H9 (cell line): ENCODE measurements around the gene DLG2. TPM values are rescaled to one million over a fixed set of nuclear protein-coding genes. Genes with fewer than 3 reads are reported as not detected.
"Not testable (repeated sequence)": the region's sequence is repeated elsewhere in the genome, so short reads cannot be mapped to it uniquely, and the experiment has no call there.

ENCODE experiments used
- DNase-seq: peaks from one replicate; pipeline ENCODE4 v3.0.0-alpha.2; 2017
- H2AFZ ChIP-seq: one replicate; pipeline ENCODE4 v1.6.1; 2013; ENCODE audit warnings: mild to moderate bottlenecking, low read length, control low read depth, moderate library complexity
- H2AK5ac ChIP-seq: 2 replicates; pipeline ENCODE4 v1.6.1; 2013; ENCODE audit warnings: low read length, control low read depth, mixed read lengths; ENCODE audit not compliant: insufficient read length
- H2BK120ac ChIP-seq: one replicate; pipeline ENCODE4 v1.6.1; 2013; ENCODE audit warnings: low read depth, mild to moderate bottlenecking, low read length, control low read depth, inconsistent platforms; ENCODE audit not compliant: poor library complexity, severe bottlenecking
- H2BK12ac ChIP-seq: 2 replicates; pipeline ENCODE4 v1.6.1; 2013; ENCODE audit warnings: low read length, control low read depth, mixed read lengths, low read depth; ENCODE audit not compliant: insufficient read length
- H2BK15ac ChIP-seq: 2 replicates; pipeline ENCODE4 v1.6.1; 2013; ENCODE audit warnings: low read depth, low read length, control low read depth
- H2BK20ac ChIP-seq: one replicate; pipeline ENCODE4 v1.6.1; 2013; ENCODE audit warnings: low read depth, mild to moderate bottlenecking, low read length, control low read depth, inconsistent platforms; ENCODE audit not compliant: poor library complexity, severe bottlenecking
- H2BK5ac ChIP-seq: 2 replicates; pipeline ENCODE4 v1.6.1; 2013; ENCODE audit warnings: low read length, control low read depth, mixed read lengths; ENCODE audit not compliant: insufficient read length
- H3K14ac ChIP-seq: 2 replicates; pipeline ENCODE4 v1.6.1; 2013; ENCODE audit warnings: low read length, control low read depth; ENCODE audit not compliant: insufficient read depth
- H3K18ac ChIP-seq: 2 replicates; pipeline ENCODE4 v1.6.1; 2013; ENCODE audit warnings: low read depth, mild to moderate bottlenecking, mixed read lengths, low read length, control low read depth; ENCODE audit not compliant: insufficient read length
- H3K23ac ChIP-seq: 2 replicates; pipeline ENCODE4 v1.6.1; 2013; ENCODE audit warnings: low read length, control low read depth, mixed read lengths, low read depth; ENCODE audit not compliant: insufficient read length
- H3K23me2 ChIP-seq: 2 replicates; pipeline ENCODE4 v1.6.1; 2013; ENCODE audit warnings: low read depth, mild to moderate bottlenecking, mixed read lengths, low read length, control low read depth; ENCODE audit not compliant: insufficient read length, poor library complexity, severe bottlenecking
- H3K27ac ChIP-seq: 2 replicates; pipeline ENCODE4 v1.5.1; 2013; ENCODE audit warnings: low read length, control low read depth, mixed read lengths, low read depth; ENCODE audit not compliant: insufficient read length
- H3K27me3 ChIP-seq: 2 replicates; pipeline ENCODE4 v1.6.1; 2013; ENCODE audit warnings: low read length, control low read depth, inconsistent platforms; ENCODE audit not compliant: insufficient read depth
- H3K4ac ChIP-seq: 2 replicates; pipeline ENCODE4 v1.6.1; 2013; ENCODE audit warnings: low read depth, mild to moderate bottlenecking, control low read depth, inconsistent platforms, low read length, moderate library complexity
- H3K4me1 ChIP-seq: 2 replicates; pipeline ENCODE4 v1.6.1; 2013; ENCODE audit warnings: low read length, control low read depth, inconsistent platforms; ENCODE audit not compliant: insufficient read depth
- H3K4me2 ChIP-seq: 2 replicates; pipeline ENCODE4 v1.6.1; 2013; ENCODE audit warnings: low read length, control low read depth, mixed read lengths; ENCODE audit not compliant: insufficient read length, insufficient read depth
- H3K56ac ChIP-seq: 2 replicates; pipeline ENCODE4 v1.6.1; 2013; ENCODE audit warnings: low read depth, mild to moderate bottlenecking, mixed read lengths, low read length, control low read depth; ENCODE audit not compliant: insufficient read length
- H3K79me1 ChIP-seq: 2 replicates; pipeline ENCODE4 v1.6.1; 2013; ENCODE audit warnings: low read depth, mild to moderate bottlenecking, moderate library complexity, low read length, control low read depth, inconsistent platforms; ENCODE audit not compliant: insufficient read depth, poor library complexity, severe bottlenecking
- H3K79me2 ChIP-seq: 2 replicates; pipeline ENCODE4 v1.6.1; 2013; ENCODE audit warnings: low read length, control low read depth, inconsistent platforms; ENCODE audit not compliant: insufficient read depth
- H3K9ac ChIP-seq: 2 replicates; pipeline ENCODE4 v1.6.1; 2013; ENCODE audit warnings: low read length, control low read depth, mixed read lengths; ENCODE audit not compliant: insufficient read length; ENCODE audit errors: extremely low read depth
- H3K9me3 ChIP-seq: one replicate; pipeline ENCODE4 v1.6.1; 2013; ENCODE audit warnings: low read depth, low read length, inconsistent platforms; ENCODE audit not compliant: control insufficient read depth
- H3T11ph ChIP-seq: one replicate; pipeline ENCODE4 v1.6.1; 2013; ENCODE audit warnings: mild to moderate bottlenecking, low read length, control low read depth, inconsistent platforms
- H4K20me1 ChIP-seq: one replicate; pipeline ENCODE4 v1.6.1; 2013; ENCODE audit not compliant: control insufficient read depth, insufficient read length, insufficient read depth
- H4K5ac ChIP-seq: 2 replicates; pipeline ENCODE4 v1.6.1; 2013; ENCODE audit warnings: low read depth, mild to moderate bottlenecking, mixed read lengths, low read length, control low read depth; ENCODE audit not compliant: insufficient read length
- H4K8ac ChIP-seq: replicated peaks from 2 replicates; pipeline ENCODE4 v1.6.1; 2013; ENCODE audit warnings: low read length, control low read depth, mixed read lengths, low read depth; ENCODE audit not compliant: insufficient read length
- H4K91ac ChIP-seq: 2 replicates; pipeline ENCODE4 v1.6.1; 2013; ENCODE audit warnings: low read depth, mild to moderate bottlenecking, moderate library complexity, mixed read lengths, low read length, control low read depth; ENCODE audit not compliant: insufficient read length
- H3K27ac Mint-ChIP-seq, 3 experiments: 2 replicates in 2 of 3; 3 replicates in 1 of 3; pipeline ENCODE4 v1.8.0; 2020 to 2021; ENCODE audit warnings: mixed read lengths in 3 of 3, mild to moderate bottlenecking in 1 of 3, moderate library complexity in 1 of 3
- H3K27me3 Mint-ChIP-seq: 2 replicates; pipeline ENCODE4 v1.8.0; 2021; ENCODE audit warnings: low read depth, mild to moderate bottlenecking, moderate library complexity, mixed read lengths
- H3K36me3 Mint-ChIP-seq, 3 experiments: 2 replicates in 2 of 3; 3 replicates in 1 of 3; pipeline ENCODE4 v1.8.0; 2020 to 2021; ENCODE audit warnings: low read depth in 3 of 3, mixed read lengths in 3 of 3; ENCODE audit not compliant: insufficient read depth in 1 of 3
- H3K4me1 Mint-ChIP-seq, 2 experiments: 2 replicates each; pipeline ENCODE4 v1.8.0; 2020; ENCODE audit warnings: mixed read lengths in 2 of 2
- H3K4me3 Mint-ChIP-seq, 2 experiments: 2 replicates in 1 of 2; 3 replicates in 1 of 2; pipeline ENCODE4 v1.8.0; 2020 to 2021; ENCODE audit warnings: mild to moderate bottlenecking in 2 of 2, mixed read lengths in 2 of 2, moderate library complexity in 1 of 2
- H3K9me3 Mint-ChIP-seq, 2 experiments: 2 replicates in 1 of 2; 3 replicates in 1 of 2; pipeline ENCODE4 v1.8.0; 2020; ENCODE audit warnings: mild to moderate bottlenecking in 2 of 2, mixed read lengths in 2 of 2, moderate library complexity in 1 of 2
- CTCF ChIP-seq: fragments of 200-600 bp; sonication (generic); conservative IDR thresholded peaks from 3 replicates; pipeline ENCODE4 v1.8.0; 2021; ENCODE audit warnings: antibody characterized with exemption, mild to moderate bottlenecking
- WGBS: extraction: QIAGEN DNeasy Blood & Tissue Kit; methylation state at CpG from one replicate; pipeline ENCODE4 v1.1.7; 2013; ENCODE audit warnings: missing lambda C conversion rate, low lambda C conversion rate, mixed read lengths; ENCODE audit not compliant: insufficient read length; ENCODE audit errors: extremely low coverage; 5-methylcytosine and 5-hydroxymethylcytosine counted together
- total RNA-seq: library from RNA; stranded (reverse); gene quantifications from 2 replicates; pipeline ENCODE4 v1.2.1, GENCODE V29; 2021

Gene DLG2
- total RNA-seq, 1 experiment from 2014 or later: 8.0 TPM

DNA sequence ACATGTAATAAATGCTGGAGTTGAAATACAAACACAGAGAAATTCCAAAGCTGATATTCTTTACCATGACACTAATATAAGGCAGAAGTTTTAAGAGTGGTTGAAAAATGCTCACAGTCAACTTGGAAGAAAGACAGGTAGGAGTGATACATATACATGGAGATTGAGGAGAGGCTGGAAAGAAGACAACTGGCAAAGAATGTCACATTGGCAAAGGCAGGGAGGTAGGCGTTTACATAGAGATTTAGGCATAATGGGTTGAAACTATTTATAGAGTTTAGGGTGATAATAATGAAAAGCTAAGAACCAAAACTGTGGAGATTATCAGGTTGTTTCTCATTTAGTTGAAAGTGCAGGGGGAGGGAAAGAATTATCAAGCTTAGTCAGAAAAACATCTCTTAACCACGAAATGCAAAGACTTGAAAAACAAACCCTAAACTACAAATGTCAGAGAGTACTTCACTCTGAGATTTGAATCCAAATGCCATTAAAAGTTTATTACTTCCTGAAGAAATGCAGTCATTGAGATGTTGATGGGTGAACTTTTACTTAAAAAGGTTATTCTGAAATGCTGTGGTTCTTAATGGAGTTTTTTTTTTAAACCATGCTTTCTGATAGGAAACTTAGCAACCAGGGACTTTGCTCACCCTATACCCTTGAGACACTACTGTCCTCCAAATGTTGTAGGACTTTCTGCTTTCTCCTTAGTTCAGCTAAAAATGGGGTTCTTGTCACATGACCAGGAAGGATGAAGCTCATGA is 2202.6 kb downstream of the DLG2 start:
- Histone ChIP-seq H3K4me2 (no peak overlapping the region), H3K14ac (no peak overlapping the region), H2BK15ac (no peak overlapping the region), H4K8ac (no peak overlapping the region), H4K91ac (no peak overlapping the region), H3K79me2 (no peaks in the 10 kb centered on the region), H3K4ac (no peak overlapping the region), H2BK5ac (no peak overlapping the region), H3K27me3 (no peaks in the 10 kb centered on the region), H3K79me1 (no peaks in the 10 kb centered on the region), H3K9me3 (no peaks in the 10 kb centered on the region), H2BK12ac (no peak overlapping the region), H3K23ac (no peak overlapping the region), H3K4me1 (peaks cover 2% of the 10 kb centered on the region; the same call in 1 of the 2 replicates), H4K5ac (no peak overlapping the region), H3T11ph (no peak overlapping the region), H4K20me1 (no peaks in the 10 kb centered on the region), H2AK5ac (no peak overlapping the region), H2AFZ (no peak overlapping the region), H3K56ac (no peak overlapping the region), H3K9ac (no peak overlapping the region), H3K27ac (no peak overlapping the region), H3K18ac (no peak overlapping the region), H2BK20ac (no peak overlapping the region), H2BK120ac (no peak overlapping the region), H3K23me2 (no peaks in the 10 kb centered on the region)
- H3K4me1 Mint-ChIP-seq: peaks cover 18 to 19% of the 10 kb centered on the region in 2 experiments
- H3K27ac Mint-ChIP-seq: peak overlapping the region in 1 of 3 experiments; percentile 2; a peak in 1 of 7 replicates
- peaks cover 0 to 6% of the 10 kb centered on the region in 2 experiments; a peak in 4 of 5 replicates for H3K9me3 Mint-ChIP-seq
- no peaks in the 10 kb centered on the region for H3K27me3 Mint-ChIP-seq
- TF ChIP-seq CTCF: no peak
- no peak for DNase-seq
- peaks cover 0 to 4% (median 4%) of the 10 kb centered on the region in 3 experiments; a peak in 5 of 7 replicates for H3K36me3 Mint-ChIP-seq
- no peak overlapping the region for H3K4me3 Mint-ChIP-seq
- no CpG with 5 or more reads among the region's 2 CpGs for WGBS

- not testable (repeated sequence) for H3K4me1 ChIP-seq, H3K36me3 Mint-ChIP-seq, H3K56ac ChIP-seq, H4K8ac ChIP-seq, H2AK5ac ChIP-seq, H3K9ac ChIP-seq, H2AFZ ChIP-seq, H2BK120ac ChIP-seq, H2BK15ac ChIP-seq, H3K27me3 ChIP-seq, H3K79me2 ChIP-seq, H3K23ac ChIP-seq, H4K20me1 ChIP-seq, DNase-seq, H4K5ac ChIP-seq, H3K23me2 ChIP-seq, H3K79me1 ChIP-seq, H3K4ac ChIP-seq, H3K27ac ChIP-seq, H2BK5ac ChIP-seq, H3T11ph ChIP-seq, H3K27ac Mint-ChIP-seq, H3K18ac ChIP-seq, H3K4me2 ChIP-seq, H3K9me3 ChIP-seq, H3K14ac ChIP-seq, H3K27me3 Mint-ChIP-seq, H2BK12ac ChIP-seq, H3K4me3 Mint-ChIP-seq, H2BK20ac ChIP-seq, H3K9me3 Mint-ChIP-seq, H4K91ac ChIP-seq
- peaks cover 27 to 30% of the 10 kb centered on the region in 2 experiments for H3K4me1 Mint-ChIP-seq
- WGBS: no CpG with 5 or more reads among the region's 5 CpGs
These were observed 2204.5 kb downstream of the DLG2 start for GRCh38 chr11:83422641-83423040.
